T-helper 2 cell treated with Interferon-gamma antibody and Interleukin-4, amounts not matched to agents 5 μg/mL and 100 μg/mL, for 36 hours (primary cell): ENCODE results near the gene BRI3BP.
"Not testable (repeated sequence)": the region's sequence is repeated elsewhere in the genome, so short reads cannot be mapped to it uniquely, and the experiment has no call there.

Experiments used
- DNase-seq: peaks from one replicate; pipeline ENCODE4 v3.0.0; 2021; ENCODE audit warnings: low spot score
- H3K27ac Mint-ChIP-seq: one replicate; pipeline ENCODE4 v1.8.0; 2021; ENCODE audit warnings: mild to moderate bottlenecking, mixed read lengths
- H3K27me3 Mint-ChIP-seq: one replicate; pipeline ENCODE4 v1.8.0; 2021; ENCODE audit warnings: low read depth, mixed read lengths
- H3K36me3 Mint-ChIP-seq: one replicate; pipeline ENCODE4 v1.8.0; 2021; ENCODE audit warnings: low read depth, mixed read lengths
- H3K4me1 Mint-ChIP-seq: one replicate; pipeline ENCODE4 v1.8.0; 2021; ENCODE audit warnings: low read depth, mixed read lengths
- H3K4me3 Mint-ChIP-seq: one replicate; pipeline ENCODE4 v1.8.0; 2022; ENCODE audit warnings: mild to moderate bottlenecking, moderate library complexity, mixed read lengths
- H3K9me3 Mint-ChIP-seq: one replicate; pipeline ENCODE4 v1.8.0; 2021; ENCODE audit warnings: mixed read lengths

BRI3BP gene

GRCh38 chr12:125055591-125055990 lies 62.1 kb downstream of the BRI3BP start:
- H3K4me3 Mint-ChIP-seq = no peak overlapping the region
- H3K4me1 Mint-ChIP-seq = no peaks in the 10 kb centered on the region
- H3K36me3 Mint-ChIP-seq = no peaks in the 10 kb centered on the region
- peaks cover 6% of the 10 kb centered on the region for H3K27me3 Mint-ChIP-seq
- H3K9me3 Mint-ChIP-seq = peaks cover 6% of the 10 kb centered on the region
- H3K27ac Mint-ChIP-seq = no peak overlapping the region
- DNase-seq = no peak

- DNase-seq = no peak
- Mint-ChIP-seq H3K9me3 (peaks cover 6% of the 10 kb centered on the region), H3K4me3 (no peak overlapping the region), H3K27ac (no peak overlapping the region), H3K36me3 (no peaks in the 10 kb centered on the region), H3K27me3 (peaks cover 8% of the 10 kb centered on the region), H3K4me1 (no peaks in the 10 kb centered on the region)
Measured at GRCh38 chr12:125056306-125056705, 62.9 kb downstream of the BRI3BP start.

GRCh38 chr12:125057708-125058107 lies 64.3 kb downstream of the BRI3BP start:
- DNase-seq = no peak
- H3K27ac Mint-ChIP-seq = no peak overlapping the region
- H3K9me3 Mint-ChIP-seq = peaks cover 10% of the 10 kb centered on the region
- peaks cover 16% of the 10 kb centered on the region for H3K27me3 Mint-ChIP-seq
- peaks cover 2% of the 10 kb centered on the region for H3K36me3 Mint-ChIP-seq
- H3K4me3 Mint-ChIP-seq = no peak overlapping the region
- no peaks in the 10 kb centered on the region for H3K4me1 Mint-ChIP-seq

- Mint-ChIP-seq H3K4me1 (peaks cover 11% of the 10 kb centered on the region), H3K27ac (no peak overlapping the region), H3K36me3 (peaks cover 2% of the 10 kb centered on the region), H3K4me3 (no peak overlapping the region), H3K27me3 (peaks cover 25% of the 10 kb centered on the region), H3K9me3 (peaks cover 10% of the 10 kb centered on the region)
- no peak for DNase-seq
Measured at GRCh38 chr12:125061229-125061628, 67.8 kb downstream of the BRI3BP start.

- H3K27me3 Mint-ChIP-seq = peaks cover 23% of the 10 kb centered on the region
Measured at GRCh38 chr12:125063522-125063921, 70.1 kb downstream of the BRI3BP start.

GRCh38 chr12:125064492-125064891 lies 71.0 kb downstream of the BRI3BP start:
- Mint-ChIP-seq H3K4me1 (peaks cover 21% of the 10 kb centered on the region), H3K36me3 (peaks cover 5% of the 10 kb centered on the region), H3K9me3 (peaks cover 10% of the 10 kb centered on the region), H3K27ac (no peak overlapping the region), H3K27me3 (peaks cover 23% of the 10 kb centered on the region), H3K4me3 (peak overlapping the region; percentile 82)
- no peak for DNase-seq

More at GRCh38 chr12:125063522-125063921, 70.1 kb downstream of the BRI3BP start:
- not testable (repeated sequence) for DNase-seq, H3K36me3 Mint-ChIP-seq, H3K27ac Mint-ChIP-seq
- H3K9me3 Mint-ChIP-seq = peaks cover 10% of the 10 kb centered on the region
- H3K4me1 Mint-ChIP-seq = peaks cover 21% of the 10 kb centered on the region
- H3K4me3 Mint-ChIP-seq = peak overlapping the region; percentile 15

GRCh38 chr12:125065021-125065918 lies 71.8 kb downstream of the BRI3BP start, which contains the start of gene AACS:
Gene AACS (plus strand): TSS chr12:125065435. CDS start chr12:125065585, 150 bp downstream.
- Mint-ChIP-seq H3K4me3 (peak within 1 kb of the TSS; percentile 92), H3K4me1 (peaks cover 21% of the 10 kb centered on the region), H3K27ac (peak within 1 kb of the TSS; percentile 71), H3K36me3 (peaks cover 5% of the 10 kb centered on the region), H3K27me3 (peaks cover 22% of the 10 kb centered on the region), H3K9me3 (peaks cover 8% of the 10 kb centered on the region)
- peak; percentile 64 for DNase-seq

GRCh38 chr12:125065919-125066570 lies 72.6 kb downstream of the BRI3BP start:
- H3K27ac Mint-ChIP-seq = peak overlapping the region; percentile 71
- peaks cover 5% of the 10 kb centered on the region for H3K36me3 Mint-ChIP-seq
- peak overlapping the region; percentile 92 for H3K4me3 Mint-ChIP-seq
- peaks cover 21% of the 10 kb centered on the region for H3K4me1 Mint-ChIP-seq
- peaks cover 4% of the 10 kb centered on the region for H3K9me3 Mint-ChIP-seq
- H3K27me3 Mint-ChIP-seq = peaks cover 19% of the 10 kb centered on the region
- DNase-seq = no peak

- Mint-ChIP-seq H3K36me3 (peaks cover 7% of the 10 kb centered on the region), H3K4me3 (no peak overlapping the region), H3K9me3 (no peaks in the 10 kb centered on the region), H3K4me1 (peaks cover 21% of the 10 kb centered on the region), H3K27ac (no peak overlapping the region), H3K27me3 (peaks cover 4% of the 10 kb centered on the region)
- no peak for DNase-seq
Measured at GRCh38 chr12:125068391-125068790, 74.9 kb downstream of the BRI3BP start.

- H3K4me3 Mint-ChIP-seq = no peak overlapping the region
- no peak for DNase-seq
Measured at GRCh38 chr12:125069616-125070015, 76.2 kb downstream of the BRI3BP start.

GRCh38 chr12:125070112-125070511 lies 76.7 kb downstream of the BRI3BP start:
- H3K4me1 Mint-ChIP-seq = peaks cover 15% of the 10 kb centered on the region
- no peak overlapping the region for H3K4me3 Mint-ChIP-seq
- H3K27me3 Mint-ChIP-seq = no peaks in the 10 kb centered on the region
- no peak for DNase-seq
- H3K36me3 Mint-ChIP-seq = peaks cover 13% of the 10 kb centered on the region
- no peak overlapping the region for H3K27ac Mint-ChIP-seq
- H3K9me3 Mint-ChIP-seq = no peaks in the 10 kb centered on the region

More at GRCh38 chr12:125069616-125070015, 76.2 kb downstream of the BRI3BP start:
- Mint-ChIP-seq H3K4me1 (peaks cover 18% of the 10 kb centered on the region), H3K9me3 (no peaks in the 10 kb centered on the region), H3K27ac (no peak overlapping the region), H3K27me3 (no peaks in the 10 kb centered on the region), H3K36me3 (peaks cover 13% of the 10 kb centered on the region)

- Mint-ChIP-seq H3K4me3 (no peak overlapping the region), H3K9me3 (no peaks in the 10 kb centered on the region), H3K36me3 (peaks cover 14% of the 10 kb centered on the region), H3K27ac (no peak overlapping the region), H3K27me3 (no peaks in the 10 kb centered on the region), H3K4me1 (peaks cover 14% of the 10 kb centered on the region)
- no peak for DNase-seq
Measured at GRCh38 chr12:125070661-125071390, 77.4 kb downstream of the BRI3BP start.

GRCh38 chr12:125071456-125071855 lies 78.0 kb downstream of the BRI3BP start:
- Mint-ChIP-seq H3K9me3 (no peaks in the 10 kb centered on the region), H3K27me3 (no peaks in the 10 kb centered on the region), H3K4me3 (no peak overlapping the region), H3K27ac (no peak overlapping the region), H3K36me3 (peaks cover 21% of the 10 kb centered on the region), H3K4me1 (peaks cover 10% of the 10 kb centered on the region)
- no peak for DNase-seq
